AG04450 (cell line): Measurements from ENCODE around the gene TM2D3. TPM values are rescaled to one million over a fixed set of nuclear protein-coding genes. Genes with fewer than 3 reads are reported as not detected.

Experiments
- CTCF ChIA-PET: fragments of 300-600, 350-600 bp; formaldehyde crosslinking; extraction: SDS; loops from one replicate; lab custom pipeline; 2022; ENCODE audit warnings: antibody characterized with exemption, inconsistent platforms; lab: Charles Lee
- POLR2A ChIA-PET: fragments of 350-600 bp; formaldehyde crosslinking; extraction: SDS; loops from one replicate; lab custom pipeline; 2021; ENCODE audit warnings: antibody characterized with exemption, inconsistent platforms; lab: Yijun Ruan, JAX
- DNase-seq: peaks from one replicate; pipeline ENCODE4 v3.0.0-alpha.2; 2011; ENCODE audit warnings: low read depth, low spot score
- H3K27ac ChIP-seq: one replicate; pipeline ENCODE4 v1.5.1; 2012; ENCODE audit warnings: low read depth, low read length, control low read depth
- H3K27me3 ChIP-seq: one replicate; pipeline ENCODE4 v1.6.0; 2012; ENCODE audit warnings: low read length; ENCODE audit not compliant: control insufficient read depth, insufficient read depth
- H3K4me3 ChIP-seq: 2 replicates; pipeline ENCODE4 v1.5.1; 2011; ENCODE audit warnings: mild to moderate bottlenecking, low read depth, low read length, control low read depth
- H3K9me3 ChIP-seq: 2 replicates; pipeline ENCODE4 v1.5.1; 2012; ENCODE audit warnings: low read length; ENCODE audit not compliant: control insufficient read depth, insufficient read depth
- CTCF ChIP-seq: IDR thresholded peaks from 2 replicates; pipeline ENCODE4 v1.5.1; 2011; ENCODE audit warnings: low read depth, low read length, control low read depth, inconsistent platforms
- polyA plus RNA-seq: library from polyadenylated mRNA; depleted of rRNA; stranded (reverse); fragments of >200 nt; gene quantifications from 2 replicates; pipeline ENCODE4 v1.2.3, GENCODE V29; 2011

The TM2D3 gene
- polyA plus RNA-seq, 1 experiment, result 64.2 TPM

DNA sequence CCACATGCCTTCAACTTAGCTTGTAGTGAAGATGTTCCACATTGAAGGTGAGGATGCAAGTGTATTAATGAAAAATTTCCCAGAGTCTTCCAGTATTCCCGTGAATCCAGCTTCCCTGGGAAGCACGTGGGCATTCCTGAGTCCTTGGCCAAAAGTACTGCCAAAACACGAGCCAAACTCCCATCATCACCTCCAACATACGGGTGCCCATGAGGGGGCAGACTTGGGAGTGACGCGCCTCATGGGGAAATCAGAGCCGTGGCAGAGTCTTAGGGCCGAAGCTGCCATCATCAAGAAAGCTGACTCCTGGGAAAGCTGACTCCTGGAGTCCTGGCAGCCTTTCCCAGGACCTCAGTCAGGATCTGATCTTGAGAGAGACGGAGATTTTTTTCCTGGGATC lies 20.1 kb upstream of the TM2D3 start:
- Histone ChIP-seq H3K4me3 (no peak overlapping the region), H3K27me3 (no peaks in the 10 kb centered on the region), H3K27ac (no peak overlapping the region), H3K9me3 (peaks cover 5% of the 10 kb centered on the region; the same call in 1 of the 2 replicates)
- ChIA-PET POLR2A (no interaction called here), CTCF (interaction anchor here (1.8 kb wide), 1 partner anchor 31 kb away, joined by 5 read pairs; no protein-coding TSS in a partner anchor)
- DNase-seq, result no peak
- TF ChIP-seq CTCF, result no peak

- no peak for TF ChIP-seq CTCF
- peaks cover 5% of the 10 kb centered on the region; the same call in 1 of the 2 replicates for H3K9me3 ChIP-seq
- ChIA-PET POLR2A (no interaction called here), CTCF (no interaction called here)
- H3K27ac ChIP-seq, result no peak overlapping the region
- H3K27me3 ChIP-seq, result no peaks in the 10 kb centered on the region
- DNase-seq, result no peak
- no peak overlapping the region for H3K4me3 ChIP-seq
Observed at GRCh38 chr15:101669744-101670143, 17.6 kb upstream of the TM2D3 start.

DNA sequence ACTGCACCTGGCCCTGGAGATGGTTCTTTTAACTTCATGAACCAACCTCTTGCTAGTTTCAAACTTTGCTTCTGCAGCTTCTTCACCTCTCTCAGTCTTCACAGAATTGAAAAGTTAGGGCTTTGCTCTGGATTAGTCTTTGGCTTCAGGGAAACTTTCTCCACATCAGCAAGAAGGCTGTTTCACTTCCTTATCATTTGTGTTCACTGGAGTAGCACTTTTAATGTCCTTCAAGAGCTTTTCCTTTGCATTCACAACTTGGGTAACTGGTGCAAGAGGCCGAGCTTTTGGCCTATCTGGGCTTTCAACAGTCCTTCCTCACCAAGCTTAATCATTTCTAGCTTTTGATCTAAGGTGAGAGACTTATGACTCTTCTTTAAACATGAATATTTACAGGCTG lies 15.7 kb upstream of the TM2D3 start:
- H3K27me3 ChIP-seq, result no peaks in the 10 kb centered on the region
- H3K4me3 ChIP-seq, result no peak overlapping the region
- peaks cover 5% of the 10 kb centered on the region; the same call in 1 of the 2 replicates for H3K9me3 ChIP-seq
- ChIA-PET CTCF (no interaction called here), POLR2A (no interaction called here)
- no peak overlapping the region for H3K27ac ChIP-seq
- no peak for DNase-seq
- TF ChIP-seq CTCF, result no peak

GRCh38 chr15:101664303-101664913 lies 12.2 kb upstream of the TM2D3 start:
- ChIA-PET CTCF (no interaction called here), POLR2A (no interaction called here)
- no peak overlapping the region for H3K27ac ChIP-seq
- peaks cover 5% of the 10 kb centered on the region; the same call in 1 of the 2 replicates for H3K9me3 ChIP-seq
- no peak for DNase-seq
- TF ChIP-seq CTCF, result peak; percentile 29
- H3K27me3 ChIP-seq, result no peaks in the 10 kb centered on the region
- H3K4me3 ChIP-seq, result no peak overlapping the region

DNA sequence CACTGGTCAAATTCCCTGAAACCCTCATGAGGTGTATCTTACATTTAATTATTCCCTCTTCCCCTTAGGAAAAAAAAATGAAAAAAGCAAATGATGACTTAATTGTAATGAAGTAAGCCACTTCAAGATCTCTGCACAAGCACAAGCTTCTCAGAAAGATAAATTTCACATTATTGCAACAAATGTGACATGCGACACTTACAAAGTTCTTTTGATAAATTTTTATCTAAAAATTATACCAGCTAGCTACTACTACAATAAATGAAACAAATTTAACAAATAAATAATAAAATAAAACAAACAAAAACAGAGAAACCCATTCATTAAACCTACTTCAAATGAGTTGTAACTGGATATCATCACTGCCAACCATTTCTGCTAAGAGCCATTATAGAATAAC lies 10.0 kb upstream of the TM2D3 start:
- H3K27ac ChIP-seq, result no peak overlapping the region
- POLR2A ChIA-PET, result no interaction called here
- CTCF ChIA-PET, result no interaction called here
- no peak for TF ChIP-seq CTCF
- no peak for DNase-seq
- no peaks in the 10 kb centered on the region for H3K27me3 ChIP-seq
- H3K9me3 ChIP-seq, result no peaks in the 10 kb centered on the region
- H3K4me3 ChIP-seq, result no peak overlapping the region
